HUES64 (cell line): ENCODE results near the gene RBBP9. TPM values are rescaled to one million over a fixed set of nuclear protein-coding genes. Genes with fewer than 3 reads are reported as not detected.

Experiments
- H3K27ac ChIP-seq: 2 replicates; pipeline ENCODE4 v1.7.0; 2013; ENCODE audit warnings: low read depth, low read length, inconsistent platforms
- H3K27me3 ChIP-seq: 2 replicates; pipeline ENCODE4 v1.6.1; 2013; ENCODE audit warnings: mild to moderate bottlenecking, low read length; ENCODE audit not compliant: insufficient read depth
- H3K36me3 ChIP-seq: 2 replicates; pipeline ENCODE4 v1.6.1; 2013; ENCODE audit warnings: mild to moderate bottlenecking, low read length; ENCODE audit not compliant: insufficient read depth
- H3K4me1 ChIP-seq: 2 replicates; pipeline ENCODE4 v1.6.1; 2013; ENCODE audit warnings: mild to moderate bottlenecking, low read length, moderate library complexity; ENCODE audit not compliant: insufficient read depth
- H3K4me3 ChIP-seq: 2 replicates; pipeline ENCODE4 v1.5.1; 2013; ENCODE audit warnings: mild to moderate bottlenecking, low read length, moderate library complexity
- H3K9ac ChIP-seq: 2 replicates; pipeline ENCODE4 v1.6.1; 2013; ENCODE audit warnings: mild to moderate bottlenecking, low read depth, low read length
- H3K9me3 ChIP-seq: 2 replicates; pipeline ENCODE4 v1.6.1; 2013; ENCODE audit warnings: low read depth, low read length; ENCODE audit not compliant: insufficient read depth
- WGBS: fragments of 150-250, 120-280 bp; methylation state at CpG from one replicate; pipeline ENCODE4 v1.1.7; 2013; ENCODE audit warnings: missing lambda C conversion rate; 5-methylcytosine and 5-hydroxymethylcytosine counted together
- polyA plus RNA-seq, 2 experiments: library from polyadenylated mRNA; stranded (reverse); fragments of 50-300 nt; gene quantifications; one replicate each; pipeline ENCODE4 v1.2.3, GENCODE V29; 2013

The RBBP9 gene
- 16.1 TPM for polyA plus RNA-seq (2013, experiment 1 of 2)
- polyA plus RNA-seq (2013, experiment 2 of 2), result 15.3 TPM

- Histone ChIP-seq H3K9ac (peak within 1 kb of the TSS; percentile 80), H3K4me3 (peak within 1 kb of the TSS; percentile 78), H3K9me3 (no peaks in the 10 kb centered on the region), H3K36me3 (peaks cover 19% of the 10 kb centered on the region), H3K27ac (peak within 1 kb of the TSS; percentile 23; the same call in 1 of the 2 replicates), H3K4me1 (peaks cover 14% of the 10 kb centered on the region; the same call in 1 of the 2 replicates), H3K27me3 (no peaks in the 10 kb centered on the region)
- WGBS, result under 1% methylated on average over 30 of the region's 31 CpGs
Measured at GRCh38 chr20:18496740-18497592, at the start of gene RBBP9. TSS of gene RBBP9 (minus strand) at chr20:18497225. CDS start at chr20:18497167, 58 bp downstream.

GRCh38 chr20:18545566-18545965 lies 48.5 kb upstream of the RBBP9 start:
- 100% methylated on average over 1 of the region's 1 CpG for WGBS
- Histone ChIP-seq H3K36me3 (peaks cover 93% of the 10 kb centered on the region), H3K9me3 (no peaks in the 10 kb centered on the region)

GRCh38 chr20:18543932-18544331 lies 46.9 kb upstream of the RBBP9 start:
- 96% methylated on average over 7 of the region's 7 CpGs for WGBS
- Histone ChIP-seq H3K9me3 (no peaks in the 10 kb centered on the region), H3K4me3 (no peak overlapping the region), H3K4me1 (no peaks in the 10 kb centered on the region), H3K27me3 (no peaks in the 10 kb centered on the region), H3K9ac (no peak overlapping the region), H3K36me3 (peaks cover 88% of the 10 kb centered on the region), H3K27ac (no peak overlapping the region)

More at GRCh38 chr20:18545566-18545965, 48.5 kb upstream of the RBBP9 start:
- Histone ChIP-seq H3K4me3 (no peak overlapping the region), H3K9ac (no peak overlapping the region), H3K4me1 (no peaks in the 10 kb centered on the region), H3K27me3 (no peaks in the 10 kb centered on the region), H3K27ac (no peak overlapping the region)

DNA sequence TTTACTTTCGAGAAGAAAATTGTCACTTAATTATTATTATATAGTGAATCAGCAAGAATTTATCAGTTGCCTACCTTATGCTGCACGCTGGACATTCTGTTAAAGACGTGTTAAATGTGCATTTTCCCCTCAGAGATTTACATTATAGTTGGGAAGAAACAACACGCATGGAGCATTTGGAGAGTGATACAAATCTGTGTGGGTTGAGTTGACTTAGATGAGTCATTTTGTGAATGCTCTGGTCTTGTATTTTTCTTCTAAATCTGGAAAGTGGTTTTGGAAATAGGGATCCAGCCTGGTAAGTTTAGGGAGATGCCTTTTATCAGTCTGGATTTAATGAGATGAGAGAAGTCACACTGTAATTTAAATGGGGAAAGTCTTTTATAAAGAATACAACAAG lies 46.2 kb upstream of the RBBP9 start:
- no peaks in the 10 kb centered on the region for H3K9me3 ChIP-seq
- H3K27me3 ChIP-seq, result no peaks in the 10 kb centered on the region
- peaks cover 86% of the 10 kb centered on the region for H3K36me3 ChIP-seq
- H3K27ac ChIP-seq, result no peak overlapping the region
- H3K4me1 ChIP-seq, result no peaks in the 10 kb centered on the region
- no peak overlapping the region for H3K4me3 ChIP-seq
- 91% methylated on average over 3 of the region's 4 CpGs for WGBS
- H3K9ac ChIP-seq, result no peak overlapping the region

DNA sequence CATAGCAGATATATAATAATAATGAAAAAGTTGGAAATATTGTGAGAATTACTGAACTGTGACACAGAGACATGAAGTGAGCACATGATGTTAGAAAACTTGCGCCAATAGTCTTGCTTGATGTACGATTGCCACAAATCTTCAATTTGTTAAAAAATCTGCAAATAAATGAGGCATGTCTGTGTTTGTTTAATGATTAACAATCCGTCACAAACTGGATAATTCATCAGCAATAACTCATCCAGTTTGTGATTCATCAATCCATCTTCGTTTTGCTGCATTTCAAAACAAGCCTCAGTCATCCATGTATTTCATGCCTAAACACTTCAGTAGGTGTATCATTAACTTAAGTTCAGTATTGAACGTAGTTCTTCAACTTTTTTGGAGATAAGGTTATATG lies 44.7 kb upstream of the RBBP9 start:
- no peaks in the 10 kb centered on the region for H3K27me3 ChIP-seq
- H3K4me3 ChIP-seq, result no peak overlapping the region
- H3K9ac ChIP-seq, result no peak overlapping the region
- WGBS, result 93% methylated on average over 5 of the region's 5 CpGs
- no peaks in the 10 kb centered on the region for H3K9me3 ChIP-seq
- peaks cover 81% of the 10 kb centered on the region for H3K36me3 ChIP-seq
- no peak overlapping the region for H3K27ac ChIP-seq
- no peaks in the 10 kb centered on the region for H3K4me1 ChIP-seq

- no peak overlapping the region for H3K4me3 ChIP-seq
- no peaks in the 10 kb centered on the region for H3K9me3 ChIP-seq
- peaks cover 78% of the 10 kb centered on the region for H3K36me3 ChIP-seq
- H3K27me3 ChIP-seq, result no peaks in the 10 kb centered on the region
- WGBS, result 90% methylated on average over 2 of the region's 2 CpGs
- H3K4me1 ChIP-seq, result no peaks in the 10 kb centered on the region
- no peak overlapping the region for H3K27ac ChIP-seq
- no peak overlapping the region for H3K9ac ChIP-seq
Measured at GRCh38 chr20:18537651-18538050, 40.6 kb upstream of the RBBP9 start.

GRCh38 chr20:18533978-18534644 lies 37.1 kb upstream of the RBBP9 start:
- H3K9me3 ChIP-seq, result no peaks in the 10 kb centered on the region
- no peak overlapping the region for H3K27ac ChIP-seq
- peaks cover 81% of the 10 kb centered on the region for H3K36me3 ChIP-seq
- no peak overlapping the region for H3K9ac ChIP-seq
- H3K27me3 ChIP-seq, result no peaks in the 10 kb centered on the region
- 96% methylated on average over 6 of the region's 6 CpGs for WGBS
- no peaks in the 10 kb centered on the region for H3K4me1 ChIP-seq
- H3K4me3 ChIP-seq, result no peak overlapping the region

DNA sequence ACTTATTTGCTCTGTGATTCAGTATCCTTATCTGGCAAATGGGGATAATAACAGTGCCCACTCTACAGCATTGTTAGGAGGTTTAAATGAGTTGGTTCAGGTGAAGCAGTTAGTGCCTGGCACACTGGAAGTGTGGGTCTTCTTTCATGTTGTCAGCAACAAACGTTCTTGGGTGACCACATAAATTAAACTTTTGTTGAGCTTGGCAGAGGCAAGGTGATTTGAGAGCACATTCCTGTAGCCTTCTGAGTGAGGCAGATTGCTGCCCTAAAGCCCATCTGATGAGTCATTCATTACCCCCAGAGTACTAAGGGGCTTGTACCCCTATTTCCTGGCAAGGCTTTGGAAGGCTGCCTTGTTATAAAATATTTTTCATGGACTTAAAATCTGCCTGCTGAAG lies 36.5 kb upstream of the RBBP9 start:
- Histone ChIP-seq H3K4me1 (no peaks in the 10 kb centered on the region), H3K36me3 (peaks cover 84% of the 10 kb centered on the region)
- 90% methylated on average over 1 of the region's 1 CpG for WGBS

GRCh38 chr20:18532626-18533025 lies 35.6 kb upstream of the RBBP9 start:
- no peak overlapping the region for H3K9ac ChIP-seq

More for the DNA sequence above, 36.5 kb upstream of the RBBP9 start:
- Histone ChIP-seq H3K4me3 (no peak overlapping the region), H3K9me3 (no peaks in the 10 kb centered on the region), H3K27ac (no peak overlapping the region), H3K9ac (no peak overlapping the region), H3K27me3 (no peaks in the 10 kb centered on the region)

GRCh38 chr20:18529041-18529440 lies 32.0 kb upstream of the RBBP9 start:
- Histone ChIP-seq H3K27me3 (no peaks in the 10 kb centered on the region), H3K36me3 (peaks cover 96% of the 10 kb centered on the region), H3K4me1 (no peaks in the 10 kb centered on the region), H3K27ac (no peak overlapping the region), H3K9ac (no peak overlapping the region), H3K4me3 (no peak overlapping the region), H3K9me3 (no peaks in the 10 kb centered on the region)

More at GRCh38 chr20:18532626-18533025, 35.6 kb upstream of the RBBP9 start:
- Histone ChIP-seq H3K4me3 (no peak overlapping the region), H3K27me3 (no peaks in the 10 kb centered on the region), H3K4me1 (no peaks in the 10 kb centered on the region), H3K36me3 (peaks cover 86% of the 10 kb centered on the region), H3K9me3 (no peaks in the 10 kb centered on the region), H3K27ac (no peak overlapping the region)
- WGBS, result 94% methylated on average over 4 of the region's 6 CpGs

DNA sequence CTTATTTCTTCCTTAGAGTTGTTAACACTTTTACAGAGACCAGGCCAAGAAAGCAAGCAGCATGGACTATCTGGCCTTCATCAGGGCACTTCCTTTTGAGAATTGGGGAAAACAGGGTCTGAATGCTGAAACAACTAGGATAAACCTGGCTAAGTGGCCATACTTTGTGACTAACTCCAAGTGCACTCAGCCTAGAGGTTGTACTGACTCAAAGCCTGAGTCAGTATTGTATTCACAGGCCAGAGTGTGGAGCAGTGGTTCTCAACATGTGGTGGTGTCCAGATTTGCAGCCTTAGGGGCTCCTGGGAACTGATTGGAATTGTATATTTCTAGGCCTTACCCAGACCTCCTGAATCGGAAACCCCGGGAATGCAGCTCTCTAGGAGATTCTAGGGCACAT lies 30.8 kb upstream of the RBBP9 start:
- Histone ChIP-seq H3K36me3 (peaks cover 90% of the 10 kb centered on the region), H3K27ac (no peak overlapping the region), H3K4me1 (no peaks in the 10 kb centered on the region), H3K4me3 (no peak overlapping the region), H3K27me3 (no peaks in the 10 kb centered on the region), H3K9ac (no peak overlapping the region), H3K9me3 (no peaks in the 10 kb centered on the region)
- 97% methylated on average over 2 of the region's 2 CpGs for WGBS
